SK-N-SH (cell line): Measurements from ENCODE around the gene TEKT5. TPM values are rescaled to one million over a fixed set of nuclear protein-coding genes. Genes with fewer than 3 reads are reported as not detected.
A peak's percentile ranks its signal among the peaks of the same experiment; 100 is the strongest.

Experiments used
- CTCF ChIA-PET: fragments of 300-600, 350-600 bp; formaldehyde crosslinking; extraction: SDS; loops from one replicate; lab custom pipeline; 2021; lab: Yijun Ruan, JAX
- POLR2A ChIA-PET: fragments of 350-600 bp; sonication (Branson Sonifier 250); formaldehyde crosslinking; extraction: SDS; loops from one replicate; lab custom pipeline; 2020; ENCODE audit warnings: antibody characterized with exemption, inconsistent platforms; lab: Yijun Ruan, JAX
- DNase-seq: peaks from one replicate; pipeline ENCODE4 v3.0.0; 2012
- H2AFZ ChIP-seq: fragments of 200-600 bp; sonication (generic); 2 replicates; pipeline ENCODE4 v1.8.1; 2016; ENCODE audit warnings: antibody characterized with exemption, mild to moderate bottlenecking, low read depth
- H3F3A ChIP-seq: fragments of 200-600 bp; sonication (generic); replicated peaks from 2 replicates; pipeline ENCODE3; 2016; ENCODE audit warnings: antibody characterized with exemption, mild to moderate bottlenecking; ENCODE audit not compliant: insufficient read depth
- H3K27ac ChIP-seq, 2 experiments: fragments of 200-500 bp in 1 of 2; fragments of 200-600 bp in 1 of 2; sonication (Bioruptor generic) in 1 of 2; sonication (generic), shearing (Covaris generic) in 1 of 2; 2 replicates each; pipeline versions ENCODE4 v1.5.1 to v1.6.1; 2014 to 2016; ENCODE audit warnings: low read depth in 2 of 2, inconsistent platforms in 1 of 2, low read length in 1 of 2, mild to moderate bottlenecking in 1 of 2, mixed read lengths in 1 of 2
- H3K27me3 ChIP-seq: fragments of 200-600 bp; sonication (generic), shearing (Covaris generic); 2 replicates; pipeline ENCODE4 v1.6.1; 2016; ENCODE audit warnings: mixed run types; ENCODE audit not compliant: insufficient read depth
- H3K36me3 ChIP-seq, 2 experiments: fragments of 200-500 bp in 1 of 2; fragments of 200-600 bp in 1 of 2; sonication (Bioruptor generic) in 1 of 2; sonication (generic) in 1 of 2; replicated peaks in 1 of 2; 2 replicates each; pipeline versions ENCODE3 to v1.5.1; 2014 to 2016; ENCODE audit warnings: low read length in 1 of 2, mild to moderate bottlenecking in 1 of 2; ENCODE audit not compliant: insufficient read depth in 2 of 2, control insufficient read depth in 1 of 2
- H3K4me1 ChIP-seq, 2 experiments: fragments of 200-500 bp in 1 of 2; fragments of 200-600 bp in 1 of 2; sonication (Bioruptor generic) in 1 of 2; sonication (generic), shearing (Covaris generic) in 1 of 2; 2 replicates each; pipeline versions ENCODE4 v1.5.1 to v1.6.1; 2014 to 2016; ENCODE audit warnings: low read depth in 1 of 2, low read length in 1 of 2, mixed run types in 1 of 2; ENCODE audit not compliant: insufficient read depth in 2 of 2, control insufficient read depth in 1 of 2
- H3K4me2 ChIP-seq: fragments of 200-600 bp; sonication (generic), shearing (Covaris generic); 2 replicates; pipeline ENCODE4 v1.6.1; 2017; ENCODE audit warnings: mixed run types
- H3K4me3 ChIP-seq, 2 experiments: fragments of 200-500 bp in 1 of 2; fragments of 200-600 bp in 1 of 2; sonication (Bioruptor generic) in 1 of 2; sonication (generic), shearing (Covaris generic) in 1 of 2; 2 replicates each; pipeline versions ENCODE4 v1.5.1 to v1.8.1; 2014 to 2016; ENCODE audit warnings: low read depth in 2 of 2, inconsistent platforms in 1 of 2, low read length in 1 of 2, mild to moderate bottlenecking in 1 of 2, mixed read lengths in 1 of 2, moderate library complexity in 1 of 2
- H3K79me2 ChIP-seq: fragments of 200-600 bp; sonication (generic); 2 replicates; pipeline ENCODE4 v1.8.1; 2017; ENCODE audit warnings: mild to moderate bottlenecking; ENCODE audit not compliant: insufficient read depth
- H3K9ac ChIP-seq: fragments of 200-600 bp; sonication (generic); 2 replicates; pipeline ENCODE4 v1.6.1; 2017; ENCODE audit warnings: mixed run types
- H3K9me2 ChIP-seq: fragments of 200-600 bp; sonication (generic); 2 replicates; pipeline ENCODE4 v1.6.1; 2017; ENCODE audit warnings: mixed run types
- H3K9me3 ChIP-seq: fragments of 200-600 bp; sonication (generic); 2 replicates; pipeline ENCODE4 v1.6.1; 2017; ENCODE audit warnings: mixed run types, mild to moderate bottlenecking, moderate library complexity
- H4K20me1 ChIP-seq: fragments of 200-600 bp; sonication (generic); 2 replicates; pipeline ENCODE4 v1.6.1; 2017; ENCODE audit warnings: mild to moderate bottlenecking, mixed run types; ENCODE audit not compliant: insufficient read depth
- FOSL2 ChIP-seq: IDR thresholded peaks from 2 replicates; pipeline ENCODE4 v1.4.0; 2012; ENCODE audit warnings: low read depth, mild to moderate bottlenecking, moderate library complexity, borderline replicate concordance
- GABPA ChIP-seq: IDR thresholded peaks from 2 replicates; pipeline ENCODE4 v1.4.0; 2012; ENCODE audit warnings: low read depth, mild to moderate bottlenecking
- MXI1 ChIP-seq: IDR thresholded peaks from 2 replicates; pipeline ENCODE4 v1.6.1; 2012; ENCODE audit warnings: mild to moderate bottlenecking, low read depth, low read length, improper control_type of control experiment
- NFIC ChIP-seq: IDR thresholded peaks from 2 replicates; pipeline ENCODE4 v1.4.0; 2012; ENCODE audit warnings: borderline replicate concordance
- NRF1 ChIP-seq: IDR thresholded peaks from 2 replicates; pipeline ENCODE4 v1.6.1; 2012; ENCODE audit warnings: low read depth, mild to moderate bottlenecking, low read length
- POLR2AphosphoS5 ChIP-seq: IDR thresholded peaks from 2 replicates; pipeline ENCODE4 v1.6.1; 2012; ENCODE audit warnings: low read depth, low read length
- TAF1 ChIP-seq: IDR thresholded peaks from 2 replicates; pipeline ENCODE4 v1.6.1; 2012; ENCODE audit warnings: low read depth, mild to moderate bottlenecking, low read length, moderate library complexity, borderline replicate concordance
- YY1 ChIP-seq: IDR thresholded peaks from 2 replicates; pipeline ENCODE4 v1.4.0; 2012; ENCODE audit warnings: low read depth, mild to moderate bottlenecking
- WGBS: methylation state at CpG from one replicate; pipeline ENCODE4 v1.1.6; 2017; ENCODE audit warnings: low lambda C conversion rate; 5-methylcytosine and 5-hydroxymethylcytosine counted together
- polyA plus RNA-seq, 3 experiments: library from polyadenylated mRNA; depleted of rRNA; stranded (reverse); fragments of >200 nt; gene quantifications; 2 replicates each; pipeline ENCODE4 v1.2.3, GENCODE V29; 2012
- TF ChIP-seq, protein P1 (sequence below): IDR thresholded peaks from 2 replicates; pipeline ENCODE4; 2012
- TF ChIP-seq, protein P2 (sequence below): IDR thresholded peaks from 2 replicates; pipeline ENCODE4 v1.4.0; 2012; ENCODE audit warnings: low read depth
- TF ChIP-seq, protein P3 (sequence below): IDR thresholded peaks from 2 replicates; pipeline ENCODE4 v1.4.0; 2012; ENCODE audit warnings: low read depth, borderline replicate concordance
- TF ChIP-seq, protein P4 (sequence below): fragments of 150-350 bp; IDR thresholded peaks from 2 replicates; pipeline ENCODE4 v1.6.1; 2017; ENCODE audit warnings: antibody characterized with exemption, low read length, low read depth, borderline replicate concordance
- TF ChIP-seq, protein P5 (sequence below): IDR thresholded peaks from 2 replicates; pipeline ENCODE4 v1.4.0; 2012; ENCODE audit warnings: low read depth, borderline replicate concordance

The TEKT5 gene
- polyA plus RNA-seq, 1 of the 3 experiments (the other 2 are of a cell fraction), result not detected

DNA sequence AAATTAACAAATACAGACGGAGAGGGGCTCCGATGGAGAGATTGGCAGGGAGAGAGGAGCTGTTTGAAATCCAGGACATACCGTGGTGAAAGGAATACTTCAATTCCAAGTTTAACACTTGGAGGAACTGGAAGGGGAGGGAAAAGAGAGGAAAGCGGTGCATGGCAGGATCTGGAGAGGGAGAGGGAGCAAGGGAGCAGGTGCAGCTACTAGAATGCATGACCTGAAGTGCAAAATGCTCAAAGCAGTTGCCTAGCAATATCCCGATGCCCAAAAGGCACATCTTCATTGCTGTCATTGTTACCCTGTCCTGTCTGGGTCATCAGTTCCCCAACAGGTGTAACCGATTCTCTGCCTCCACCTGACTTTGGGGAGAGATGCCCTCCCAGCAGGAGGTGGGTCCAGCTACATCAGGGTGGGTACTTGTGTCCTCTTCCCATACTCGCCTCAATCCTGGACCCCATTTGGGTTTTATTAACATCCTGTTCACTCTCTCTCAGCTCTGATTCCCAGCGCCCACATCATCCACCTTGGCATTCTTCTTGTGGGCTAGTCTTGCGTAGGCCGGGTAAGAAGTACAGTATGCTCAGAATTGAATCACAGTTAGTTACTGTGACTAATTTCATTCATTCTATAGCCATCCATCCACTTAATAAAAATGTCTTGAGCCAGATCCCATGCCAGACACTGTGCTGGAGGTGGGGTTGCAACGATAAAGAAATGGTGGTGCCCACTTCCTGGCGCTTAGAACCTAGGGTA is 76.9 kb downstream of the TEKT5 start:
- WGBS, result 74% methylated on average over 10 of the region's 12 CpGs
- ChIA-PET CTCF (interaction anchor here (0.9 to 1.8 kb wide), 8 partner anchors 9 to 103 kb away, joined by 3 to 6 read pairs (median 4); partner anchors contain the start of gene EMP2), POLR2A (interaction anchor here (1.7 kb wide), 1 partner anchor 38 kb away, joined by 5 read pairs; the partner anchor contains the start of gene EMP2)
- Histone ChIP-seq H3K27ac (peak overlapping the region in 1 of 2 experiments; percentile 75; a peak in 2 of 4 replicates), H3K4me3 (no peak overlapping the region), H3K4me1 (peaks cover 8 to 39% of the 10 kb centered on the region in 2 experiments; a peak in 2 of 4 replicates), H2AFZ (no peak overlapping the region), H3K9me2 (no peaks in the 10 kb centered on the region), H3K36me3 (no peaks in the 10 kb centered on the region), H3K4me2 (0 out of 2 replicates have a peak overlapping the region, but pooled peaks have one; percentile 24), H3K79me2 (no peaks in the 10 kb centered on the region), H3F3A (no peaks in the 10 kb centered on the region), H3K27me3 (no peaks in the 10 kb centered on the region), H4K20me1 (no peaks in the 10 kb centered on the region), H3K9me3 (no peaks in the 10 kb centered on the region), H3K9ac (no peak overlapping the region)
- no peak for DNase-seq
- TF ChIP-seq NRF1 (no peak), MXI1 (no peak), POLR2AphosphoS5 (no peak), NFIC (no peak), FOSL2 (no peak), GABPA (no peak), TAF1 (no peak), YY1 (no peak)
- TF ChIP-seq, protein P1, sequence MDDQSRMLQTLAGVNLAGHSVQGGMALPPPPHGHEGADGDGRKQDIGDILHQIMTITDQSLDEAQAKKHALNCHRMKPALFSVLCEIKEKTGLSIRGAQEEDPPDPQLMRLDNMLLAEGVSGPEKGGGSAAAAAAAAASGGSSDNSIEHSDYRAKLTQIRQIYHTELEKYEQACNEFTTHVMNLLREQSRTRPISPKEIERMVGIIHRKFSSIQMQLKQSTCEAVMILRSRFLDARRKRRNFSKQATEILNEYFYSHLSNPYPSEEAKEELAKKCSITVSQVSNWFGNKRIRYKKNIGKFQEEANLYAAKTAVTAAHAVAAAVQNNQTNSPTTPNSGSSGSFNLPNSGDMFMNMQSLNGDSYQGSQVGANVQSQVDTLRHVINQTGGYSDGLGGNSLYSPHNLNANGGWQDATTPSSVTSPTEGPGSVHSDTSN, result no peak
- TF ChIP-seq, protein P2, sequence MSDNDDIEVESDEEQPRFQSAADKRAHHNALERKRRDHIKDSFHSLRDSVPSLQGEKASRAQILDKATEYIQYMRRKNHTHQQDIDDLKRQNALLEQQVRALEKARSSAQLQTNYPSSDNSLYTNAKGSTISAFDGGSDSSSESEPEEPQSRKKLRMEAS, result no peak
- TF ChIP-seq, protein P3, sequence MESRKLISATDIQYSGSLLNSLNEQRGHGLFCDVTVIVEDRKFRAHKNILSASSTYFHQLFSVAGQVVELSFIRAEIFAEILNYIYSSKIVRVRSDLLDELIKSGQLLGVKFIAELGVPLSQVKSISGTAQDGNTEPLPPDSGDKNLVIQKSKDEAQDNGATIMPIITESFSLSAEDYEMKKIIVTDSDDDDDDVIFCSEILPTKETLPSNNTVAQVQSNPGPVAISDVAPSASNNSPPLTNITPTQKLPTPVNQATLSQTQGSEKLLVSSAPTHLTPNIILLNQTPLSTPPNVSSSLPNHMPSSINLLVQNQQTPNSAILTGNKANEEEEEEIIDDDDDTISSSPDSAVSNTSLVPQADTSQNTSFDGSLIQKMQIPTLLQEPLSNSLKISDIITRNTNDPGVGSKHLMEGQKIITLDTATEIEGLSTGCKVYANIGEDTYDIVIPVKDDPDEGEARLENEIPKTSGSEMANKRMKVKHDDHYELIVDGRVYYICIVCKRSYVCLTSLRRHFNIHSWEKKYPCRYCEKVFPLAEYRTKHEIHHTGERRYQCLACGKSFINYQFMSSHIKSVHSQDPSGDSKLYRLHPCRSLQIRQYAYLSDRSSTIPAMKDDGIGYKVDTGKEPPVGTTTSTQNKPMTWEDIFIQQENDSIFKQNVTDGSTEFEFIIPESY, result no peak
- TF ChIP-seq, protein P4, sequence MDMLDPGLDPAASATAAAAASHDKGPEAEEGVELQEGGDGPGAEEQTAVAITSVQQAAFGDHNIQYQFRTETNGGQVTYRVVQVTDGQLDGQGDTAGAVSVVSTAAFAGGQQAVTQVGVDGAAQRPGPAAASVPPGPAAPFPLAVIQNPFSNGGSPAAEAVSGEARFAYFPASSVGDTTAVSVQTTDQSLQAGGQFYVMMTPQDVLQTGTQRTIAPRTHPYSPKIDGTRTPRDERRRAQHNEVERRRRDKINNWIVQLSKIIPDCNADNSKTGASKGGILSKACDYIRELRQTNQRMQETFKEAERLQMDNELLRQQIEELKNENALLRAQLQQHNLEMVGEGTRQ, result no peak
- TF ChIP-seq, protein P5, sequence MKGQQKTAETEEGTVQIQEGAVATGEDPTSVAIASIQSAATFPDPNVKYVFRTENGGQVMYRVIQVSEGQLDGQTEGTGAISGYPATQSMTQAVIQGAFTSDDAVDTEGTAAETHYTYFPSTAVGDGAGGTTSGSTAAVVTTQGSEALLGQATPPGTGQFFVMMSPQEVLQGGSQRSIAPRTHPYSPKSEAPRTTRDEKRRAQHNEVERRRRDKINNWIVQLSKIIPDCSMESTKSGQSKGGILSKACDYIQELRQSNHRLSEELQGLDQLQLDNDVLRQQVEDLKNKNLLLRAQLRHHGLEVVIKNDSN, result no peak
